OCI-LY7 (cell line): ENCODE data around the gene SLC4A4.

Experiments used
- EZH2phosphoT487 ChIP-seq: fragments of 200-600 bp; sonication (generic); IDR thresholded peaks from 2 replicates; pipeline ENCODE4 v1.6.1; 2018; ENCODE audit warnings: low read depth, borderline replicate concordance, mild to moderate bottlenecking, mixed run types, antibody characterized with exemption, low read length, moderate library complexity, mixed read lengths
- TF ChIP-seq, protein P1 (sequence below): fragments of 200-600 bp; sonication (generic); conservative IDR thresholded peaks from 2 replicates; pipeline ENCODE4 v1.5.1; 2014; ENCODE audit warnings: mild to moderate bottlenecking, antibody characterized with exemption, low read length, moderate library complexity, mixed read lengths

DNA sequence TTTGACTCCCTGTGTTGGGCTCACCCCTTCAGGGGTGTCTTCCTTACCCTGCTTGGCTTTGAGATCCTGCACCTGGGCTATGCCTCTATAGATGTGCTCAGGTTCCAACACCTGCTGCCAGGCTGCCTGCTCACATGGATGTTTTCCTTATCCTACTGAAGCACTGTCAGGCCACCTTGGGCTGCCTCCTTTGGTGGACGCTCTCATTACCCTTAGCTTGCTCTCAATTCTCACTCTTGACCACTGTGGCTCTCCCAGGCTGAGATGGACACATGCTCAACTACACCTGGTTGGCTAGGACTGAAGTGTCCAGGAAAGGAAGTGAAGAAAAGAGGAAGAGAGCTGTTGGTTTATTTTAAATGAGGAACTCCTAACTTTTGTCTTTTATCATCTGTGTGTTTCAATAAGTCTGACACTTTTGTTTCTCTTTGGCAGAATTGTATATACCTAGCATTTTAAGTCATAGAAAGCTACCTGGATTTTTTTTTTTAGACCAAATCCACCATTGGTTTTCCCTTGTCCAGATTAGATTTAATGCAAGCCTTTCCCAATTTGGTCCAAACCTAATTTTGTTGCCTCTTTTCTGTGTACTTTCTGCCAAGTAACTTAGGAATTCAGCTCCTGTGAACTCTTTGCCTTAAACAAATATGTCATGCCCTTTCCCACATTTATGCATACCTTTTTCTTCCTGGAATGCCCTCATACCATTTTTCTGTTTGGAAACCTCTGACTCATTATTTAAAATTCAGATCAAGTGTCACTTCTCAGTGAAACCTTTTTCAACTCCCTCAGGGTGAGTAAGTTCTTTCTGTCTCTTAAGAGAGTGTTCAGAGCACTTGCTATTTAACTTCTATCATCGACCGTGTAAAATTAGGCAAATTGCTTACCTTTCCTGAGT lies 269.2 kb downstream of the SLC4A4 start:
- TF ChIP-seq, protein P1, sequence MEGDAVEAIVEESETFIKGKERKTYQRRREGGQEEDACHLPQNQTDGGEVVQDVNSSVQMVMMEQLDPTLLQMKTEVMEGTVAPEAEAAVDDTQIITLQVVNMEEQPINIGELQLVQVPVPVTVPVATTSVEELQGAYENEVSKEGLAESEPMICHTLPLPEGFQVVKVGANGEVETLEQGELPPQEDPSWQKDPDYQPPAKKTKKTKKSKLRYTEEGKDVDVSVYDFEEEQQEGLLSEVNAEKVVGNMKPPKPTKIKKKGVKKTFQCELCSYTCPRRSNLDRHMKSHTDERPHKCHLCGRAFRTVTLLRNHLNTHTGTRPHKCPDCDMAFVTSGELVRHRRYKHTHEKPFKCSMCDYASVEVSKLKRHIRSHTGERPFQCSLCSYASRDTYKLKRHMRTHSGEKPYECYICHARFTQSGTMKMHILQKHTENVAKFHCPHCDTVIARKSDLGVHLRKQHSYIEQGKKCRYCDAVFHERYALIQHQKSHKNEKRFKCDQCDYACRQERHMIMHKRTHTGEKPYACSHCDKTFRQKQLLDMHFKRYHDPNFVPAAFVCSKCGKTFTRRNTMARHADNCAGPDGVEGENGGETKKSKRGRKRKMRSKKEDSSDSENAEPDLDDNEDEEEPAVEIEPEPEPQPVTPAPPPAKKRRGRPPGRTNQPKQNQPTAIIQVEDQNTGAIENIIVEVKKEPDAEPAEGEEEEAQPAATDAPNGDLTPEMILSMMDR, result no peak
- TF ChIP-seq EZH2phosphoT487, result no peak
